ENCODE measurements around the gene ANKRD55. TPM values are rescaled to one million over a fixed set of nuclear protein-coding genes. Genes with fewer than 3 reads are reported as not detected.
"Not testable (repeated sequence)": the region's sequence is repeated elsewhere in the genome, so short reads cannot be mapped to it uniquely, and the experiment has no call there.

Gene ANKRD55
- total and polyA plus RNA-seq, 5 donors from 2014 or later, result 4.1 to 9.0 (median 5.7) TPM

DNA sequence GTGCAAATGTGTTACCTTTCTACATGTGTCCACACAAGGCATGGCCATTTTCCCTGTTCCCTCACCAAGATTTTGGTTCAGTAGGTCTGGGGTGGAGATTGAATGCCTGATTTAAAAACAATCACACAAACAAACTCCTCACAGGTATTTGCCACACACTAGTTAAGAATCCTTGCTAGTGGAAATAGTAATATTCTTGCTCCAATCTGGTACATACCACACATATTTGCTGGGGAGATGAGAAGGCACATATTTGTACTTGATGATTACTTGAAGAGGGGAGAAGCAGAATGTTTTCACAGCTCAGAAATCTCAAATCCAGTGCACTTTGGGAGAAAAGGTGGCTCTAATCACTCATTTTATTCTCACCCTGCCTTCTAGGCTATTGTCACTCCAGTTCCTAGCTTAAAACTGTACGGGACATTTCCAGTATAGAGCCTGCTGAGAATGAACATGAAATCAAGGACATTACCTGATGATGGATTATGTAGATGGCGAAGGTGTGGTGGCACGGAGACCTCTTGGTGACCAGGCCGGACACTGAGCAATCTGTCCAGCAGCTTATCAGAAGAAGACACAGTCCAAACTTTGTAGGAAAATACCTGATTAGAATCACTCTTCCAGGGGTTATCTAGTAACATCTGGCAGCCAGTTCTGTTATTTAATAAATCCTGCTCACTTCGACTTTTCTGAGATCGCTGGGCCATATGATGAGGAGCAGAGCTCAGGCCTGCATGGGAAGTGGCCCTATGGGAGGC is 122.3 kb downstream of the ANKRD55 start:
- Histone ChIP-seq H3K9me3 (ENCODE audit: control insufficient read depth in 2 of 2, low read length in 2 of 2) (no peaks in the 10 kb centered on the region), H3K4me3 (ENCODE audit: low read depth, low read length) (no peak overlapping the region), H3K36me3 (ENCODE audit: control insufficient read depth, insufficient read depth, low read length) (no peaks in the 10 kb centered on the region), H3K27me3 (ENCODE audit: control insufficient read depth, insufficient read depth, low read length) (no peaks in the 10 kb centered on the region), H3K27ac (ENCODE audit: insufficient read depth, low read length, poor library complexity, severe bottlenecking) (no peak overlapping the region), H3K4me1 (ENCODE audit: control insufficient read depth, insufficient read depth, low read length, poor library complexity, severe bottlenecking) (no peaks in the 10 kb centered on the region)
- H3K27ac Mint-ChIP-seq, result peak overlapping the region in 1 of 3 donors; percentile 79
- H3K9me3 Mint-ChIP-seq, result no peaks in the 10 kb centered on the region
- H3K4me3 Mint-ChIP-seq, result no peak overlapping the region
- no peak for ATAC-seq (ENCODE audit: low read depth in 2 of 2)
- peaks cover 8% of the 10 kb centered on the region for H3K36me3 Mint-ChIP-seq
- peaks cover 0 to 25% (median 3%) of the 10 kb centered on the region in 4 donors for H3K4me1 Mint-ChIP-seq
- no peak for DNase-seq
- H3K27me3 Mint-ChIP-seq, result no peaks in the 10 kb centered on the region

DNA sequence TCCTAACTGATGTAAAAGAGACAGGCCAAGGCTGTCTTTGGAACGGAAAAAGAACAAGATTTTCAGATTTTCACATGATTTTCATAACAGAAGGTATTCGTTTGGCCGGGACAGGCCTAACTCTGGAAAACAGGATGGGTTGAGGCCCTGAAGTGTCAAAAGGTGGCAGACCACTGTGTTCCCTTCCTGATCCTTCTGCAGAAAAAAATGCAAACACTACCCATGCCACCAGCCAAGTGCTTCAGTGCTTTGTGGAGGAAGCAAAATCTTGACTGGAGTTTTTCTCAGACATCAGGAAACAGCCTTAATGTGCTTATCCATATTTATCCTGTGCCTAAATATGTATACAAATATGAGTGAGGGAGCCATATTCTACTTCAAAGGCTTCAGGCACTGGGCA is 124.9 kb downstream of the ANKRD55 start:
- Histone ChIP-seq H3K9me3 (ENCODE audit: control insufficient read depth in 2 of 2, low read length in 2 of 2) (no peaks in the 10 kb centered on the region), H3K27ac (ENCODE audit: insufficient read depth, low read length, poor library complexity, severe bottlenecking) (no peak overlapping the region), H3K27me3 (ENCODE audit: control insufficient read depth, insufficient read depth, low read length) (no peaks in the 10 kb centered on the region), H3K4me3 (ENCODE audit: low read depth, low read length) (no peak overlapping the region), H3K36me3 (ENCODE audit: control insufficient read depth, insufficient read depth, low read length) (no peaks in the 10 kb centered on the region), H3K4me1 (ENCODE audit: control insufficient read depth, insufficient read depth, low read length, poor library complexity, severe bottlenecking) (no peaks in the 10 kb centered on the region)
- ATAC-seq (ENCODE audit: low read depth in 2 of 2), result no peak
- Mint-ChIP-seq H3K9me3 (no peaks in the 10 kb centered on the region), H3K27ac (peak overlapping the region; percentile 15 to 43 (median 26)), H3K27me3 (peaks cover 9% of the 10 kb centered on the region), H3K4me3 (no peak overlapping the region), H3K4me1 (peaks cover 0 to 49% (median 17%) of the 10 kb centered on the region in 4 donors), H3K36me3 (peaks cover 8% of the 10 kb centered on the region)
- no peak for DNase-seq

DNA sequence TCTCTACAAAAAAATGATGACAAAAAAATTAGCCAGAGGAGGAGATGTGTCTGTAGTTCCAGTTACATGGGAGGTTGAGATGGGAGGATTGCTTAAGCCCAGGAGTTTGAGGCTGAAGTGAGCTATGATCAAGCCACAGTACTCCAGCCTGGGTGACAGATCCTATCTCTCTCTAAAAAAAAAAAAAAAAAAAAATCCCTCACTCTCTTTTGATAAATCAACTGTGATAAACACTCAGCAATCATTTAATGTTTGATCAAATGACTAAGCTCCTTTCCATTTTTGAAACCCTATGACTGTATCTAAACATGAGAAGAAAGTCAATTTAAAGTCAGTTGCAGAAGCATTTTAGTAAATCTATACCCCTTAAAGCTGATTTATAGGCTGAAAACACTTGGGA is 126.3 kb downstream of the ANKRD55 start:
- DNase-seq (no peak), ATAC-seq (ENCODE audit: low read depth in 2 of 2) (no peak)
- no peak overlapping the region for H3K27ac ChIP-seq (ENCODE audit: insufficient read depth, low read length, poor library complexity, severe bottlenecking)
- H3K36me3 ChIP-seq (ENCODE audit: control insufficient read depth, insufficient read depth, low read length), result no peaks in the 10 kb centered on the region
- Mint-ChIP-seq H3K9me3 (no peaks in the 10 kb centered on the region), H3K27ac (peak overlapping the region in 2 of 3 donors; percentile 66 to 78), H3K4me1 (peaks cover 0 to 61% (median 27%) of the 10 kb centered on the region in 4 donors), H3K36me3 (peaks cover 8% of the 10 kb centered on the region), H3K27me3 (peaks cover 9% of the 10 kb centered on the region), H3K4me3 (no peak overlapping the region)
- H3K9me3 ChIP-seq (ENCODE audit: control insufficient read depth in 2 of 2, low read length in 2 of 2), result no peaks in the 10 kb centered on the region
- peaks cover 4% of the 10 kb centered on the region for H3K4me1 ChIP-seq (ENCODE audit: control insufficient read depth, insufficient read depth, low read length, poor library complexity, severe bottlenecking)
- H3K27me3 ChIP-seq (ENCODE audit: control insufficient read depth, insufficient read depth, low read length), result peaks cover 2% of the 10 kb centered on the region
- no peak overlapping the region for H3K4me3 ChIP-seq (ENCODE audit: low read depth, low read length)

DNA sequence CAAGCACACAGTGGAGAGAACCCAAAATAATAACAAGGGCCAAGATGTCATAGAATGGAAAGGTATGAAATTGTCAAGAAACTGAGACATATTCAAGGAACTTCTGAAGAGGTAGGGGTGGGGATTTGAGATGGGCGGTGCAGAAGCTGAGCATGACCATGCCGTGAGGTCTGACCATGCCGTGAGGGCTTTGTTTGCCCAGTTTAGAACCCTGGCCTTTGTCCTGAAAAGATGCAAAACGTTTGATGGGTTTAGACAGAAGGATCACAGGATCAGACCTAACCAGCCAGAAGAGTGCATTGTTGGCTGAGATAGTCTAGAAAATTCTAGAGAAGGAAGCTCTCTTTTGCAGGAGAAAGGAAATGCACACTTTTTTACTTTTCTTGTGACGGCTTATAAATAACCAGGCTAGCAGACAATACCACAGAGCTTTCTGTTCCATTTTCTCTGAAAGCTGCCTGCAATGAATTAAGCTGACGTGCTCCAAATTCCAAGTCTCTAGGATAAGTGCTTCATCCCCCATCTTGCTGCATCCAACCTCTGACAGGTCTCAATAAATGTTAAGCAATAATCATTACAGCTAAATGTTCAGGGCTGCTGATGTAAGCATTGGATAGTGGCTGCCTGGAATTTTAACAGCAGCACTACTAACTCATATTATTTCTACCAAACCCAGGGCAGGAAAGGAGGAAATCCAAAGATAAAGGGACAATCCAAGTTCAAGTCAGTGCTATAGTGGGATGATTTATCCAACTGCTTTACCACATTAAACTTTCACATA is 127.4 kb downstream of the ANKRD55 start:
- Histone ChIP-seq H3K36me3 (ENCODE audit: control insufficient read depth, insufficient read depth, low read length) (no peaks in the 10 kb centered on the region), H3K4me3 (ENCODE audit: low read depth, low read length) (no peak overlapping the region), H3K27ac (ENCODE audit: insufficient read depth, low read length, poor library complexity, severe bottlenecking) (no peak overlapping the region), H3K9me3 (ENCODE audit: control insufficient read depth in 2 of 2, low read length in 2 of 2) (no peaks in the 10 kb centered on the region), H3K27me3 (ENCODE audit: control insufficient read depth, insufficient read depth, low read length) (peaks cover 2% of the 10 kb centered on the region), H3K4me1 (ENCODE audit: control insufficient read depth, insufficient read depth, low read length, poor library complexity, severe bottlenecking) (peaks cover 11% of the 10 kb centered on the region)
- peaks cover 7 to 67% (median 35%) of the 10 kb centered on the region in 4 donors for H3K4me1 Mint-ChIP-seq
- H3K27me3 Mint-ChIP-seq, result peaks cover 9% of the 10 kb centered on the region
- DNase-seq (no peak), ATAC-seq (ENCODE audit: low read depth in 2 of 2) (no peak)
- H3K27ac Mint-ChIP-seq, result peak overlapping the region; percentile 66 to 92 (median 89)
- H3K4me3 Mint-ChIP-seq, result peak overlapping the region in 3 of 4 donors; percentile 0 to 52 (median 15)
- H3K36me3 Mint-ChIP-seq, result peaks cover 3% of the 10 kb centered on the region
- H3K9me3 Mint-ChIP-seq, result no peaks in the 10 kb centered on the region

DNA sequence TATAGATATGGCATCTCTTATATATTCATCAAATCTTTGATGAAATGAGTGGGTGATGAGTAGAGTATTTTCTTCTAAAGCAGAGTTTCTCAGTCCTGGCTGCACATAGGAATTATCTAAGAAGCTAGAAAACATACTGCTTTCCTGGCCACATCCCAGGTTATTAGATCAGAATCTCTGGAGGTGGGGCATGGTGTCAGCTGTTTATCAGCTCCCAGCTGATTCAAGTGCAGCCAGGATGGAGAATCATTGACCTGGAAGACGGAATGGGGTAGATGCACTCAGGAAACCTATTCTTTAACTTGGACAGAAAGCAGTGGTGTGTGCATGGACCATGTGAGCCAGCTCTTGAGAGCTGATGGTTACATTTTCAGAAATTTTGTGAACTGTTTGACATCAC is 130.2 kb downstream of the ANKRD55 start:
- H3K4me3 Mint-ChIP-seq, result no peak overlapping the region
- H3K27me3 Mint-ChIP-seq, result peaks cover 13% of the 10 kb centered on the region
- no peak for DNase-seq
- H3K4me1 Mint-ChIP-seq, result peaks cover 12 to 89% (median 58%) of the 10 kb centered on the region in 4 donors
- peaks cover 2% of the 10 kb centered on the region for H3K27me3 ChIP-seq (ENCODE audit: control insufficient read depth, insufficient read depth, low read length)
- no peak for ATAC-seq (ENCODE audit: low read depth in 2 of 2)
- H3K4me3 ChIP-seq (ENCODE audit: low read depth, low read length), result peak overlapping the region; percentile 7
- H3K27ac Mint-ChIP-seq, result peak overlapping the region in 2 of 3 donors; percentile 78 to 94
- H3K36me3 Mint-ChIP-seq, result no peaks in the 10 kb centered on the region
- H3K4me1 ChIP-seq (ENCODE audit: control insufficient read depth, insufficient read depth, low read length, poor library complexity, severe bottlenecking), result peaks cover 24% of the 10 kb centered on the region
- no peak overlapping the region for H3K27ac ChIP-seq (ENCODE audit: insufficient read depth, low read length, poor library complexity, severe bottlenecking)
- no peaks in the 10 kb centered on the region for H3K9me3 Mint-ChIP-seq
- H3K36me3 ChIP-seq (ENCODE audit: control insufficient read depth, insufficient read depth, low read length), result no peaks in the 10 kb centered on the region
- no peaks in the 10 kb centered on the region for H3K9me3 ChIP-seq (ENCODE audit: control insufficient read depth in 2 of 2, low read length in 2 of 2)

DNA sequence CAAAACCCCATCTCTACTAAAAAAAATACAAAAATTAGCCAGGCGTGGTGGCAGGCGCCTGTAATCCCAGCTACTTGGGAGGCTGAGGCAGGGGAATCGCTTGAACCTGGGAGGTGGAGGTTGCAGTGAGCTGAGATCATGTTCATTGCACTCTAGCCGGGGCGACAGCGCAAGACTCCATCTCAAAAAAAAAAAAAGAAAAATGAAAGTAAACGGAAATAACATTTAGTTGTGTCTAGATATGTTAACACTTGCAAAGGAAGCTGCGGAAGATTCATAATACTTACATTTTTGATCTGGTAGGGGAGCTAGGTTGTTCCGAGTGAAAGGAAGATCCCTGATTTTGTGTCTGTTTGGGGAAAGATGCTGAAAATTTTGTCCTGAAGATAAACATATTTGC is 130.9 kb downstream of the ANKRD55 start:
- not testable (repeated sequence) for H3K9me3 Mint-ChIP-seq; H3K9me3 ChIP-seq (ENCODE audit: control insufficient read depth in 2 of 2, low read length in 2 of 2); H3K36me3 Mint-ChIP-seq; H3K27me3 ChIP-seq (ENCODE audit: control insufficient read depth, insufficient read depth, low read length); H3K36me3 ChIP-seq (ENCODE audit: control insufficient read depth, insufficient read depth, low read length)
- ATAC-seq (ENCODE audit: low read depth in 2 of 2) (peak; percentile 70 to 76), DNase-seq (peak in 2 of 3 donors; percentile 58 to 61)
- Mint-ChIP-seq H3K27me3 (peaks cover 13% of the 10 kb centered on the region), H3K4me3 (peak overlapping the region; percentile 18 to 88 (median 82)), H3K27ac (peak overlapping the region; percentile 85 to 94 (median 89)), H3K4me1 (peaks cover 12 to 89% (median 60%) of the 10 kb centered on the region in 4 donors)
- Histone ChIP-seq H3K4me3 (ENCODE audit: low read depth, low read length) (peak overlapping the region; percentile 69), H3K27ac (ENCODE audit: insufficient read depth, low read length, poor library complexity, severe bottlenecking) (peak overlapping the region; percentile 52), H3K4me1 (ENCODE audit: control insufficient read depth, insufficient read depth, low read length, poor library complexity, severe bottlenecking) (peaks cover 24% of the 10 kb centered on the region)

DNA sequence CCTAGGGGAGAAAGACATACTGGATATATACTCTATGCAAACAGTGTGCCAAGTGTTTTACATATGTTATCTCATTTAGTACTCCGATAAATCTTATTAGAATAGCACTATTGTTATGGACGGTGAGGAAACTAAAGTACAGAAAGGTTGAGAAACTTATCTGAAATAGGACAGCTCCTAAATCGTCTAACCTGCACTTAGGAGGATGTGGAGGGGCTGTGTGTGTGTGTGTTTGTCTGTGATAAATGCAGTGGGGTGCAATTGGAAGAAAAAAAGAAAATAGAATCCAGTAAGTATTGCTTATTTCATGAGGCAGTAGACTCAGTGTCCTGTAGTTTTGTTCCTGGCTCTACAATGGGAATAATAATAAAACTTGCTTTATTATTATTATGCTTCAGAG is 131.9 kb downstream of the ANKRD55 start:
- peaks cover 28% of the 10 kb centered on the region for H3K4me1 ChIP-seq (ENCODE audit: control insufficient read depth, insufficient read depth, low read length, poor library complexity, severe bottlenecking)
- H3K27ac Mint-ChIP-seq, result peak overlapping the region; percentile 87 to 100 (median 87)
- peaks cover 13% of the 10 kb centered on the region for H3K27me3 Mint-ChIP-seq
- H3K9me3 Mint-ChIP-seq, result peaks cover 0 to 2% (median 0%) of the 10 kb centered on the region in 7 donors
- H3K27ac ChIP-seq (ENCODE audit: insufficient read depth, low read length, poor library complexity, severe bottlenecking), result peak overlapping the region; percentile 53
- no peak overlapping the region for H3K4me3 ChIP-seq (ENCODE audit: low read depth, low read length)
- ATAC-seq (ENCODE audit: low read depth in 2 of 2), result no peak
- H3K36me3 ChIP-seq (ENCODE audit: control insufficient read depth, insufficient read depth, low read length), result no peaks in the 10 kb centered on the region
- peaks cover 2% of the 10 kb centered on the region for H3K27me3 ChIP-seq (ENCODE audit: control insufficient read depth, insufficient read depth, low read length)
- no peaks in the 10 kb centered on the region for H3K36me3 Mint-ChIP-seq
- H3K4me3 Mint-ChIP-seq, result peak overlapping the region; percentile 0 to 70 (median 27)
- H3K9me3 ChIP-seq (ENCODE audit: control insufficient read depth in 2 of 2, low read length in 2 of 2), result no peaks in the 10 kb centered on the region
- DNase-seq, result no peak
- H3K4me1 Mint-ChIP-seq, result peaks cover 12 to 89% (median 65%) of the 10 kb centered on the region in 4 donors

Data from CD4-positive, CD25-positive, alpha-beta regulatory T cell (primary cell).